OCI-LY3 (cell line): ENCODE data around the gene MYO1F.
"Not testable (repeated sequence)": the region's sequence is repeated elsewhere in the genome, so short reads cannot be mapped to it uniquely, and the experiment has no call there.

Experiments
- H2AFZ ChIP-seq: fragments of 200-600, 300-600 bp; shearing (Covaris generic); 2 replicates; pipeline ENCODE4 v1.6.0; 2014; ENCODE audit warnings: antibody characterized with exemption, low read depth, low read length
- H3K27ac ChIP-seq: fragments of 200-600, 300-600 bp; sonication (generic); 2 replicates; pipeline ENCODE4 v1.5.1; 2014; ENCODE audit warnings: mild to moderate bottlenecking, low read length, moderate library complexity, mixed read lengths
- H3K27me3 ChIP-seq: fragments of 200-600, 300-600 bp; sonication (generic); 2 replicates; pipeline ENCODE4 v1.6.1; 2014; ENCODE audit warnings: low read depth, low read length, mixed read lengths
- H3K36me3 ChIP-seq: fragments of 200-600, 300-600 bp; sonication (generic); replicated peaks from 2 replicates; pipeline ENCODE3; 2014; ENCODE audit warnings: low read depth, low read length, mixed read lengths
- H3K4me1 ChIP-seq: fragments of 300-600, 200-600 bp; sonication (generic); 2 replicates; pipeline ENCODE4 v1.6.1; 2014; ENCODE audit warnings: low read length, mixed read lengths
- H3K4me2 ChIP-seq: fragments of 200-600, 300-600 bp; sonication (generic); 2 replicates; pipeline ENCODE4 v1.6.1; 2014; ENCODE audit warnings: low read length, mixed read lengths
- H3K4me3 ChIP-seq: fragments of 300-600, 200-600 bp; sonication (generic); 2 replicates; pipeline ENCODE4 v1.5.1; 2014; ENCODE audit warnings: antibody characterized with exemption, mild to moderate bottlenecking, low read length, moderate library complexity
- H3K79me2 ChIP-seq: fragments of 300-600, 200-600 bp; shearing (Covaris generic); 2 replicates; pipeline ENCODE4 v1.6.1; 2014; ENCODE audit warnings: mild to moderate bottlenecking, low read length, mixed read lengths
- H3K9ac ChIP-seq: fragments of 300-600, 200-600 bp; shearing (Covaris generic); 2 replicates; pipeline ENCODE4 v1.6.0; 2014; ENCODE audit warnings: mild to moderate bottlenecking, low read length, moderate library complexity
- H3K9me3 ChIP-seq: fragments of 200-600, 300-600 bp; shearing (Covaris generic); 2 replicates; pipeline ENCODE4 v1.6.1; 2014; ENCODE audit warnings: low read length, mixed read lengths; ENCODE audit not compliant: insufficient read depth
- H4K20me1 ChIP-seq: fragments of 200-600, 300-600 bp; sonication (generic); 2 replicates; pipeline ENCODE4 v1.6.1; 2016; ENCODE audit warnings: low read length, mixed read lengths; ENCODE audit not compliant: insufficient read depth
- EZH2phosphoT487 ChIP-seq: fragments of 200-600 bp; shearing (Covaris generic); IDR thresholded peaks from 2 replicates; pipeline ENCODE4 v1.6.1; 2018; ENCODE audit warnings: antibody characterized with exemption, mixed run types, low read depth
- TF ChIP-seq, protein P1 (sequence below): fragments of 200-600, 300-600 bp; sonication (generic); IDR thresholded peaks from 2 replicates; pipeline ENCODE4 v1.5.1; 2014; ENCODE audit warnings: antibody characterized with exemption, low read length, low read depth

MYO1F gene

DNA sequence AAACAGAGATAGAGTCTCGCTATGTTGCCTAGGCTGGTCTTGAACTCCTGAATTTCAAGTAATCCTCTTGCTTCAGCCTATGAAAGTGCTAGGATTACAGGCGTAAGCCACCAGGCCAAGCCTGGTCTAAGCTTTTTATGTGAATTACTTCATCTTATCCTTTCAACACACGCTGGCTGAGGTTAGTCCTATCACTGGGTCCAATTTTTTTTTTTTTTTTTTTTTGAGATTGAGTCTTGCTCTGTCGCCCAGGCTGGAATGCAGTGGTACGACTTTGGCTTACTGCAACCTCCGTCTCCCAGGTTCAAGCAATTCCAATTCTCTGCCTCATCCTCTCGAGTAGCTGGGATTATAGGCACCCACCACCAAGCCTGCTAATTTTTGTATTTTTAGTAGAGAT lies 10.4 kb downstream of the MYO1F start:
- Histone ChIP-seq H3K27ac (no peak overlapping the region), H3K9ac (no peak overlapping the region), H3K9me3 (no peaks in the 10 kb centered on the region), H3K36me3 (no peaks in the 10 kb centered on the region), H2AFZ (no peak overlapping the region), H3K4me1 (peaks cover 7% of the 10 kb centered on the region), H4K20me1 (no peaks in the 10 kb centered on the region), H3K4me3 (no peak overlapping the region), H3K79me2 (no peaks in the 10 kb centered on the region), H3K27me3 (no peaks in the 10 kb centered on the region), H3K4me2 (no peak overlapping the region)
- no peak for TF ChIP-seq EZH2phosphoT487
- TF ChIP-seq, protein P1, sequence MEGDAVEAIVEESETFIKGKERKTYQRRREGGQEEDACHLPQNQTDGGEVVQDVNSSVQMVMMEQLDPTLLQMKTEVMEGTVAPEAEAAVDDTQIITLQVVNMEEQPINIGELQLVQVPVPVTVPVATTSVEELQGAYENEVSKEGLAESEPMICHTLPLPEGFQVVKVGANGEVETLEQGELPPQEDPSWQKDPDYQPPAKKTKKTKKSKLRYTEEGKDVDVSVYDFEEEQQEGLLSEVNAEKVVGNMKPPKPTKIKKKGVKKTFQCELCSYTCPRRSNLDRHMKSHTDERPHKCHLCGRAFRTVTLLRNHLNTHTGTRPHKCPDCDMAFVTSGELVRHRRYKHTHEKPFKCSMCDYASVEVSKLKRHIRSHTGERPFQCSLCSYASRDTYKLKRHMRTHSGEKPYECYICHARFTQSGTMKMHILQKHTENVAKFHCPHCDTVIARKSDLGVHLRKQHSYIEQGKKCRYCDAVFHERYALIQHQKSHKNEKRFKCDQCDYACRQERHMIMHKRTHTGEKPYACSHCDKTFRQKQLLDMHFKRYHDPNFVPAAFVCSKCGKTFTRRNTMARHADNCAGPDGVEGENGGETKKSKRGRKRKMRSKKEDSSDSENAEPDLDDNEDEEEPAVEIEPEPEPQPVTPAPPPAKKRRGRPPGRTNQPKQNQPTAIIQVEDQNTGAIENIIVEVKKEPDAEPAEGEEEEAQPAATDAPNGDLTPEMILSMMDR, result no peak

DNA sequence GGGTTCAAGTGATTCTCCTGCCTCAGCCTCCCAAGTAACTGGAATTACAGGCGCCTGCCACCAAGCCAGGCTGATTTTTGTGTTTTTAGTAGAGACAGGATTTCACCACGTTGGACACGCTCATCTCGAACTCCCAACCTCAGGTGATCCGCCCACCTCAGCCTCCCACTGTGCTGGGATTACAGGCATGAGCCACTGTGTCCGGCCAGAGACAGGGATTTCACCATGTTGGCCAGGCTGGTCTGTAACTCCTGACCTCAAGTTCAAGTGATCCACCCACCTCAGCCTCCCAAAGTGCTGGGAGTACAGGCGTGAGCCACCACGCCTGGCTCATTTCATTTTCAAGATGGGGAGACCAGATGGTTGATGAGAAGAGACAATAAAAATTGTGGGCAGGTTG lies 12.4 kb downstream of the MYO1F start:
- not testable (repeated sequence) for H3K4me1 ChIP-seq, H3K27me3 ChIP-seq, H3K9me3 ChIP-seq, H3K79me2 ChIP-seq, H3K9ac ChIP-seq, H2AFZ ChIP-seq, H4K20me1 ChIP-seq, H3K27ac ChIP-seq, H3K36me3 ChIP-seq, H3K4me3 ChIP-seq, H3K4me2 ChIP-seq

DNA sequence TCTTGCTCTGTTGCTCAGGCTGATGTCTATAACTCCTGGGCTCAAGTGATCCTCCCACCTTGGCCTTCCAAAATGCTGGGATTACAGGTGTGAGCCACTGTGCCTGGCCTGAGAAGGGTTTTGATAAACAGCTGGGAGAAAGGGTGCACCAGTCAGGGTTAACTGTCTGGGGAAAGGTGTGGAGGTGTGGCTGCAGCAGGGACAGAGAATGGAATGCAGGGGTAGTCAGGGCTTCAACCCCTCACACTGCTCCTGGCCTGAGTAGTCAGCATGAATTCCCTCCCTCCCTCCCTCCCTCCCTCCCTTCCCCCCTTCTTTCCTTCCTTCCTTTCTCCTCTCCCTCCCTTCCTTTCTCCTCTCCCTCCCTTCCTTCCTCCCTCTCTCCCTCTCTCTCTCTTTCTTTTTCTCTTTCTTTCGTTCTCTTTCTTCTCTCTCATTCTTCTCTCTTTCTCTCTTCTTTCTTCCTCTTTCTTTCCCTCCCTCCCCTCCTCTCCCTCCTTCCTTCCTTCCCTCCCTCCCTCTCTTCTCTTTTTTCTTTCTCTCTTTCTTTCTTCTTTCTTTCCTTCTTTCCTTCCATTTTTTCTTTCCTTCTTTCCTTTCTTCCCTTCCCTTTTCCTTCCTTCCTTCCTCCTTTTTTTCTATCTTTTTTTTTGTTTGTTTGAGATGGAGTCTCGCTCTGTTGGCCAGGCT lies 16.0 kb downstream of the MYO1F start:
- Histone ChIP-seq H3K36me3 (no peaks in the 10 kb centered on the region), H3K4me1 (peaks cover 4% of the 10 kb centered on the region; the same call in 1 of the 2 replicates), H3K4me2 (no peak overlapping the region), H3K79me2 (no peaks in the 10 kb centered on the region), H2AFZ (no peak overlapping the region), H3K27ac (no peak overlapping the region), H3K27me3 (no peaks in the 10 kb centered on the region), H3K9ac (no peak overlapping the region), H3K9me3 (no peaks in the 10 kb centered on the region), H3K4me3 (no peak overlapping the region), H4K20me1 (no peaks in the 10 kb centered on the region)
- no peak for TF ChIP-seq EZH2phosphoT487
- TF ChIP-seq, protein P1, result no peak

DNA sequence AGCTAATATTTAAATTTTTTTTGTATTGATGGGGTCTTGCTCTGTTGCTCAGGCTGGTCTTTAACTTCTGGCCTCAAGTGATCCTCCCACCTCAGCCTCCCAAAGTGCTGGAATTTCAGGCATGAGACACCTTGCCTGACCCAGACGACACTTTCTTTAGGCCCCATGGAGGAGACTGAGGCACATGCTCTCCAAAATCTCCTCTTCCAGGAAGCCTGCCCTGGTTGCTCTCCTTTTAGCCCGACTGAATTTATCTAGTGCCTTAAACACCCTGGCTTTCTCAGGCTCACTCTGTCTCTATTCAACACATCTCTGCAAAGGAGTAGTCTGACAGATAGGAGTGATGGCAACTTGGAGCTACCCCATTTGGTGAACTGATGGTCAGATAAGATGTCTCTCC lies 18.9 kb downstream of the MYO1F start:
- no peak overlapping the region for H2AFZ ChIP-seq
- H3K9ac ChIP-seq, result no peak overlapping the region
- no peaks in the 10 kb centered on the region for H3K9me3 ChIP-seq
- H4K20me1 ChIP-seq, result no peaks in the 10 kb centered on the region
- no peak overlapping the region for H3K4me2 ChIP-seq
- TF ChIP-seq, protein P1, result no peak
- TF ChIP-seq EZH2phosphoT487, result no peak
- no peak overlapping the region for H3K27ac ChIP-seq
- H3K36me3 ChIP-seq, result no peaks in the 10 kb centered on the region
- H3K79me2 ChIP-seq, result no peaks in the 10 kb centered on the region
- peaks cover 4% of the 10 kb centered on the region; the same call in 1 of the 2 replicates for H3K4me1 ChIP-seq
- no peaks in the 10 kb centered on the region for H3K27me3 ChIP-seq
- H3K4me3 ChIP-seq, result no peak overlapping the region
